K562 (cell line): ENCODE data around the gene SCFD2. TPM values are rescaled to one million over a fixed set of nuclear protein-coding genes. Genes with fewer than 3 reads are reported as not detected.

Source experiments
- ATAC-seq: fragments of 200-7000 bp; cut with Tn5 transposase; 3 replicates; pipeline ENCODE4 v1.9.1; 2020; ENCODE audit warnings: moderate library complexity
- BruUV-seq: library from RNA; stranded (reverse); fragments of 400-500 nt; replicated peaks from 2 replicates; lab custom pipeline; 2021; lab: Mats Ljungman, UMichigan
- CTCF ChIA-PET: fragments of 300-600 bp; formaldehyde crosslinking; extraction: SDS; loops from one replicate; lab custom pipeline; 2021; ENCODE audit warnings: low intra/inter-chr PET ratio; lab: Yijun Ruan, JAX
- POLR2A ChIA-PET: fragments of 300-600, 350-650 bp; sonication (Branson Sonifier 250); formaldehyde crosslinking; extraction: SDS; loops from one replicate; lab custom pipeline; 2021; ENCODE audit warnings: antibody characterized with exemption, inconsistent platforms; lab: Yijun Ruan, JAX
- DNase-seq, 4 experiments: peaks; one replicate each; pipeline versions ENCODE4 v3.0.0 to v3.0.0-alpha.2; 2011 to 2018; ENCODE audit warnings: low spot score in 3 of 4, mixed read lengths in 3 of 4; ENCODE audit errors: extremely low read depth in 1 of 4
- FAIRE-seq: peaks from 2 replicates; lab custom pipeline; 2011; peaks lifted over from hg19 to GRCh38; lab: Jason Lieb, UNC
- H2AFZ ChIP-seq: 2 replicates; pipeline ENCODE4 v1.6.0; 2011; ENCODE audit warnings: low read depth, low read length, control low read depth, inconsistent platforms
- H3K27ac ChIP-seq: fragments of 200-600 bp; 3 replicates; pipeline ENCODE4 v1.8.0; 2011; ENCODE audit warnings: low read depth, mild to moderate bottlenecking, control low read depth, inconsistent platforms, low read length, moderate library complexity, mixed read lengths; ENCODE audit errors: extremely low read depth
- H3K27me3 ChIP-seq, 2 experiments: fragments of 300-600 bp in 1 of 2; 2 replicates in 1 of 2; 3 replicates in 1 of 2; pipeline versions ENCODE4 v1.6.0 to v1.8.0; 2011; ENCODE audit warnings: inconsistent platforms in 2 of 2, low read length in 2 of 2, mild to moderate bottlenecking in 1 of 2, mixed read lengths in 1 of 2, moderate library complexity in 1 of 2; ENCODE audit not compliant: control insufficient read depth in 2 of 2, insufficient read depth in 2 of 2
- H3K36me3 ChIP-seq: fragments of 300-600 bp; 3 replicates; pipeline ENCODE4 v1.8.0; 2011; ENCODE audit warnings: mild to moderate bottlenecking, low read length, inconsistent platforms; ENCODE audit not compliant: control insufficient read depth, insufficient read depth
- H3K4me1 ChIP-seq, 2 experiments: fragments of 200-600 bp in 1 of 2; replicated peaks in 1 of 2; 2 replicates in 1 of 2; 3 replicates in 1 of 2; pipeline versions ENCODE4 v1.5.1 to v1.8.0; 2011; ENCODE audit warnings: inconsistent platforms in 2 of 2, low read length in 2 of 2, mild to moderate bottlenecking in 1 of 2, mixed read lengths in 1 of 2, moderate library complexity in 1 of 2; ENCODE audit not compliant: control insufficient read depth in 2 of 2, insufficient read depth in 2 of 2
- H3K4me2 ChIP-seq: 2 replicates; pipeline ENCODE4 v1.6.1; 2011; ENCODE audit warnings: low read length, control low read depth, inconsistent platforms, mixed read lengths; ENCODE audit not compliant: insufficient read depth
- H3K4me3 ChIP-seq: fragments of 200-600 bp; sonication (generic), shearing (Covaris generic); 2 replicates; pipeline ENCODE4 v1.5.1; 2016; ENCODE audit warnings: control low read depth, inconsistent platforms
- H3K79me2 ChIP-seq: fragments of 200-600 bp; 3 replicates; pipeline ENCODE4 v1.8.0; 2011; ENCODE audit warnings: low read length, inconsistent platforms; ENCODE audit not compliant: control insufficient read depth, insufficient read depth
- H3K9ac ChIP-seq, 2 experiments: 2 replicates each; pipeline versions ENCODE4 v1.6.0 to v1.6.1; 2011; ENCODE audit warnings: low read depth in 2 of 2, low read length in 2 of 2, control low read depth in 1 of 2, inconsistent platforms in 1 of 2, mild to moderate bottlenecking in 1 of 2, mixed read lengths in 1 of 2; ENCODE audit not compliant: insufficient read depth in 1 of 2
- H3K9me1 ChIP-seq: one replicate; pipeline ENCODE4 v1.6.0; 2011; ENCODE audit warnings: inconsistent platforms, mild to moderate bottlenecking, low read length, moderate library complexity; ENCODE audit not compliant: control insufficient read depth, insufficient read depth
- H3K9me3 ChIP-seq: replicated peaks from 2 replicates; pipeline ENCODE4 v1.5.1; 2011; ENCODE audit warnings: low read depth, low read length, inconsistent platforms; ENCODE audit not compliant: control insufficient read depth, insufficient read depth
- H4K20me1 ChIP-seq: replicated peaks from 2 replicates; pipeline ENCODE4 v1.6.1; 2011; ENCODE audit warnings: low read length, inconsistent platforms, mixed read lengths; ENCODE audit not compliant: control insufficient read depth, insufficient read depth
- ETV6 ChIP-seq, 3 experiments: fragments of 150-350 bp in 1 of 3; sonication (generic) in 1 of 3; formaldehyde crosslinking in 1 of 3; IDR thresholded peaks; 2 replicates each; pipeline versions ENCODE4 v1.6.1 to v1.8.0; 2014 to 2022; ENCODE audit warnings: borderline replicate concordance in 2 of 3, low read depth in 2 of 3, antibody characterized with exemption in 1 of 3, low read length in 1 of 3, mild to moderate bottlenecking in 1 of 3, missing genetic modification reagents in 1 of 3
- WGBS: fragments of 100-300 bp; shearing (Covaris generic); methylation state at CpG from one replicate; pipeline ENCODE4 v1.1.6; 2016; ENCODE audit warnings: low coverage, mixed read lengths; ENCODE audit not compliant: insufficient coverage; ENCODE audit errors: missing lambda C conversion rate; 5-methylcytosine and 5-hydroxymethylcytosine counted together
- in situ Hi-C: fragments of 300-500 bp; cut with MboI; formaldehyde crosslinking; loops from 4 replicates; pipeline ENCODE4 v1.15.0; 2018; ENCODE audit warnings: inconsistent platforms, mixed read lengths
- intact Hi-C: fragments of 100-400 bp; cut with micrococcal nuclease; formaldehyde crosslinking; loops from 2 replicates; pipeline ENCODE4 v1.14.2; 2022
- polyA plus RNA-seq, 8 experiments: library from polyadenylated mRNA; depleted of rRNA in 4 of 8; stranded (reverse) in 5 of 8; unstranded in 3 of 8; fragments of >200 nt; fragmentation: Nextera tagmentation in 2 of 8; fragmentation: Illumina TruSeq in 1 of 8; extraction: Ambion mirVana in 2 of 8; extraction: Trizol in 1 of 8; gene quantifications; 2 replicates each; pipeline versions ENCODE4 v1.2.1 to v1.2.3, GENCODE V29; 2011 to 2014; ENCODE audit warnings: inconsistent platforms in 1 of 8, missing spikeins in 1 of 8
- total RNA-seq, 7 experiments: library from RNA; depleted of rRNA in 6 of 7; stranded (reverse); fragments of >200 nt in 6 of 7; fragmentation: Illumina TruSeq in 2 of 7; extraction: Trizol in 2 of 7; gene quantifications; 2 replicates each; pipeline versions ENCODE4 v1.2.1 to v1.2.3, GENCODE V29; 2011 to 2021; ENCODE audit warnings: low replicate concordance in 1 of 7
- TF ChIP-seq, protein P1 (sequence below): fragments of 250-450 bp; sonication (Bioruptor Pico); IDR thresholded peaks from 2 replicates; pipeline ENCODE4 v1.4.0; 2020; ENCODE audit warnings: mild to moderate bottlenecking, moderate library complexity
- TF ChIP-seq, protein P2 (sequence below): fragments of 250-450 bp; sonication (Bioruptor Pico); IDR thresholded peaks from 2 replicates; pipeline ENCODE4 v1.4.0; 2020; ENCODE audit warnings: mild to moderate bottlenecking
- TF ChIP-seq, protein P3 (sequence below): sonication (generic); formaldehyde crosslinking; IDR thresholded peaks from 2 replicates; pipeline ENCODE4 v1.8.1; 2023; ENCODE audit warnings: mild to moderate bottlenecking, missing genetic modification reagents
- TF ChIP-seq, protein P4 (sequence below): sonication (generic); formaldehyde crosslinking; IDR thresholded peaks from 2 replicates; pipeline ENCODE4 v1.8.1; 2023; ENCODE audit warnings: mild to moderate bottlenecking, missing genetic modification reagents

The SCFD2 gene
- total and polyA plus RNA-seq, 9 of the 15 experiments (the other 6 are each of a cell fraction or from before 2014, with no cell fraction given), result 5.7 to 30.3 (median 22.8) TPM

- TF ChIP-seq, protein P1, sequence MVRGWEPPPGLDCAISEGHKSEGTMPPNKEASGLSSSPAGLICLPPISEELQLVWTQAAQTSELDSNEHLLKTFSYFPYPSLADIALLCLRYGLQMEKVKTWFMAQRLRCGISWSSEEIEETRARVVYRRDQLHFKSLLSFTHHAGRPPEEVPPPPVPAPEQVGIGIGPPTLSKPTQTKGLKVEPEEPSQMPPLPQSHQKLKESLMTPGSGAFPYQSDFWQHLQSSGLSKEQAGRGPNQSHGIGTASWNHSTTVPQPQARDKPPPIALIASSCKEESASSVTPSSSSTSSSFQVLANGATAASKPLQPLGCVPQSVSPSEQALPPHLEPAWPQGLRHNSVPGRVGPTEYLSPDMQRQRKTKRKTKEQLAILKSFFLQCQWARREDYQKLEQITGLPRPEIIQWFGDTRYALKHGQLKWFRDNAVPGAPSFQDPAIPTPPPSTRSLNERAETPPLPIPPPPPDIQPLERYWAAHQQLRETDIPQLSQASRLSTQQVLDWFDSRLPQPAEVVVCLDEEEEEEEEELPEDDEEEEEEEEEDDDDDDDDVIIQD (CRISPR knock-in tag), result no peak
- TF ChIP-seq, protein P2, sequence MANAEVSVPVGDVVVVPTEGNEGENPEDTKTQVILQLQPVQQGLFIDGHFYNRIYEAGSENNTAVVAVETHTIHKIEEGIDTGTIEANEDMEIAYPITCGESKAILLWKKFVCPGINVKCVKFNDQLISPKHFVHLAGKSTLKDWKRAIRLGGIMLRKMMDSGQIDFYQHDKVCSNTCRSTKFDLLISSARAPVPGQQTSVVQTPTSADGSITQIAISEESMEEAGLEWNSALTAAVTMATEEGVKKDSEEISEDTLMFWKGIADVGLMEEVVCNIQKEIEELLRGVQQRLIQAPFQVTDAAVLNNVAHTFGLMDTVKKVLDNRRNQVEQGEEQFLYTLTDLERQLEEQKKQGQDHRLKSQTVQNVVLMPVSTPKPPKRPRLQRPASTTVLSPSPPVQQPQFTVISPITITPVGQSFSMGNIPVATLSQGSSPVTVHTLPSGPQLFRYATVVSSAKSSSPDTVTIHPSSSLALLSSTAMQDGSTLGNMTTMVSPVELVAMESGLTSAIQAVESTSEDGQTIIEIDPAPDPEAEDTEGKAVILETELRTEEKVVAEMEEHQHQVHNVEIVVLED (CRISPR knock-in tag), result no peak
- TF ChIP-seq, protein P3, sequence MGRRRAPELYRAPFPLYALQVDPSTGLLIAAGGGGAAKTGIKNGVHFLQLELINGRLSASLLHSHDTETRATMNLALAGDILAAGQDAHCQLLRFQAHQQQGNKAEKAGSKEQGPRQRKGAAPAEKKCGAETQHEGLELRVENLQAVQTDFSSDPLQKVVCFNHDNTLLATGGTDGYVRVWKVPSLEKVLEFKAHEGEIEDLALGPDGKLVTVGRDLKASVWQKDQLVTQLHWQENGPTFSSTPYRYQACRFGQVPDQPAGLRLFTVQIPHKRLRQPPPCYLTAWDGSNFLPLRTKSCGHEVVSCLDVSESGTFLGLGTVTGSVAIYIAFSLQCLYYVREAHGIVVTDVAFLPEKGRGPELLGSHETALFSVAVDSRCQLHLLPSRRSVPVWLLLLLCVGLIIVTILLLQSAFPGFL, result no peak
- TF ChIP-seq, protein P4, sequence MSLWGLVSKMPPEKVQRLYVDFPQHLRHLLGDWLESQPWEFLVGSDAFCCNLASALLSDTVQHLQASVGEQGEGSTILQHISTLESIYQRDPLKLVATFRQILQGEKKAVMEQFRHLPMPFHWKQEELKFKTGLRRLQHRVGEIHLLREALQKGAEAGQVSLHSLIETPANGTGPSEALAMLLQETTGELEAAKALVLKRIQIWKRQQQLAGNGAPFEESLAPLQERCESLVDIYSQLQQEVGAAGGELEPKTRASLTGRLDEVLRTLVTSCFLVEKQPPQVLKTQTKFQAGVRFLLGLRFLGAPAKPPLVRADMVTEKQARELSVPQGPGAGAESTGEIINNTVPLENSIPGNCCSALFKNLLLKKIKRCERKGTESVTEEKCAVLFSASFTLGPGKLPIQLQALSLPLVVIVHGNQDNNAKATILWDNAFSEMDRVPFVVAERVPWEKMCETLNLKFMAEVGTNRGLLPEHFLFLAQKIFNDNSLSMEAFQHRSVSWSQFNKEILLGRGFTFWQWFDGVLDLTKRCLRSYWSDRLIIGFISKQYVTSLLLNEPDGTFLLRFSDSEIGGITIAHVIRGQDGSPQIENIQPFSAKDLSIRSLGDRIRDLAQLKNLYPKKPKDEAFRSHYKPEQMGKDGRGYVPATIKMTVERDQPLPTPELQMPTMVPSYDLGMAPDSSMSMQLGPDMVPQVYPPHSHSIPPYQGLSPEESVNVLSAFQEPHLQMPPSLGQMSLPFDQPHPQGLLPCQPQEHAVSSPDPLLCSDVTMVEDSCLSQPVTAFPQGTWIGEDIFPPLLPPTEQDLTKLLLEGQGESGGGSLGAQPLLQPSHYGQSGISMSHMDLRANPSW (CRISPR knock-in tag), result no peak
- no peak for TF ChIP-seq ETV6 (IDR thresholded peaks at IDR 0.05; ENCODE audit: borderline replicate concordance in 1 of 2, low read depth in 2 of 2, low read length in 1 of 2)
- TF ChIP-seq ETV6 (CRISPR knock-in tag; IDR thresholded peaks at IDR 0.05; ENCODE audit: borderline replicate concordance), result no peak
- BruUV-seq, result no TSS peak
- ATAC-seq (no peak), FAIRE-seq (no peak), DNase-seq (no peak)
- Histone ChIP-seq H3K4me3 (no peak overlapping the region), H3K27me3 (peaks cover 4 to 14% of the 10 kb centered on the region in 2 experiments; a peak in 3 of 5 replicates), H3K79me2 (no peaks in the 10 kb centered on the region), H3K9me1 (no peaks in the 10 kb centered on the region), H3K27ac (no peak overlapping the region), H3K9me3 (no peaks in the 10 kb centered on the region), H3K4me1 (no peaks in the 10 kb centered on the region; a peak in 1 of 5 replicates), H3K4me2 (no peak overlapping the region), H3K9ac (no peak overlapping the region), H3K36me3 (no peaks in the 10 kb centered on the region), H2AFZ (no peak overlapping the region), H4K20me1 (no peaks in the 10 kb centered on the region)
- intact Hi-C loops, result no loop called here
- in situ Hi-C loops, result no loop called here
- ChIA-PET CTCF (no interaction called here), POLR2A (no interaction called here)
- WGBS, result 13% methylated on average over 1 of the region's 1 CpG
Observed at GRCh38 chr4:52852041-52852440, 513.8 kb downstream of the SCFD2 start.
